NCI-H1105 treated with DMSO at 0.1 percent for 48 hours (cell line): ENCODE data around the gene MIB1.
A peak's percentile ranks its signal among the peaks of the same experiment; 100 is the strongest.

Experiments
- DNase-seq: peaks from one replicate; lab custom pipeline; 2025; lab: John Stamatoyannopoulos, UW

Gene MIB1

DNA sequence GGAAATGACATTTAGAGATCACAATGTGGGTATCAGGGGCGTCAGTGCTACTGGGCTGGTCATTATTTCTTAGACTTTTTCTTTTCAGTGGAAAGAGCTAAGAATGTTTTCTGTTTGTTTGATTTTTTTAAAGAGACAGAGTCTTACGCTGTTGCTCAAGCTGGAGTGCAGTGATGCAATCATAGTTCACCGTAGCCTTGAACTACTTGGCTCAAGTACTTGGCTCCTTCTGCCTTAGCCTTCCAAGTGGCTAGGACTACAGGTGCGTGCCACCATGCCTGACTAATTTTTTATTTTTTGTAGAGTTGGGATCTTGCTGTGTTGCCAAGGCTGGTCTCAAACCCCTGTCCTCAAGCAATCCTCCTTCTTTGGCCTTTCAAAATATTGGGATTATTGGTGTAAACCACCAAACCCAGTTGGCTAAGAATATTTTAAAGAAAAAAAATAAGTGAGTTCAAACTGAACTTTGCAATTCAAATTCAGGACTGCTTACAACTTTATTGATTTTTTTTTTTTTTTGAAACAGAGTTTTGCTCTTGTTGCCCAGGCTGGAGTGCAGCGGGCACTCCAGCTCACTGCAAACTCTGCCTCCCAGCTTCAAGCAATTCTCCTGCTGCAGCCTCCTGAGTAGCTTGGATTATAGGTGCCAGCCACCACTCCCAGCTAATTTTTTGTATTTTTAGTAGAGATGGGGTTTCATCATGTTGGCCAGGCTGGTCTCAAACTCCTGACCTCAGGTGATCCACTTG, 154.2 kb downstream of the MIB1 start:
- DNase-seq = no peak

DNA sequence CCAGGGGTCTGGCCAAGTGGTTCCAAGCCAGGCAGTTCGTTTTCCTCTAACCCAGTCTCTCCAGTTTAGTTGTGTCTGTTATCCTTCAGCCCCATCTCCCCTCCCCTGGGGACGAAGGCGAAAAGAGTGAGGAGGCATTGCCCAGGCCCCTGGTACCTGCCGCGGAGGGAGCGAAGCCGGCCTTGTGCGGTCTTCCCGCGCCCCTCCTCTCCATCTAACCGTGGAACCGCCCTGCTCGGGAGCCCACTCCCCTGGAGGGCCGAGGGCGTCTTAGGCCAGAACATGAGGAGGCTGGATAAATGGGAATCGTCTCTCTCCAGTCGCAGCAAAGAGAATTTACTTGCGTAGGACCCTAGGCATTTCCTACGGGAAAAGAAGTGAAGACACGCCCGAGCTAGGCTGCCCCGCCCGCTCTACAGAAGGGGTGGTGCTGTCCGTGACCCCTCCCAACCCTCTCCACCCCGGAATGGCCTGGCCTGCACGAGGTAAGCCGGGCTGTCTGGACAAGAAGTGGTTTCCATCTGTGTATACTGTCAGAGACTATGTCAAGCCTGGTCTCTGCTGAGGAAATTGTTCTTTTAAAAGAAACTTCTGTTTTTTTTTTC, 156.2 kb downstream of the MIB1 start:
- no peak for DNase-seq

DNA sequence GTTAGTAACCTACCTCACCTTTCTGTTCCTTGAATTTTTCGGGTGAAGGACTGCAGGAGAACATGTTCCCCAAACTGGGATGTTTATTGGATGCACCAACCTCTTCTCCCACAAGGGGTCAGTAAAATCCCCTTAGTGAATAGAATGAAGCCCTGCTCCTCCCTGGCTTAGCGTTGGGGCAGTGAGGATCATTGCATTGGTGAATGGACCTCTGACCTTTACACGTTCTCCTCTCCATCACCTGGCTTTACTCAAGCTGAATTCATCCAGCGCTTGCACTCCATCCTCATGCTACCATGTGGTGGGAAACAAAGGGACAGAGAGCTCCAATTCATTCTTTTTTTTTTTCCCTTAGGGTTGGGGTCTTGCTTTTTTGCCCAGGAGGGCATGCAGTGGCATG, 157.2 kb downstream of the MIB1 start:
- DNase-seq = peak; percentile 35

DNA sequence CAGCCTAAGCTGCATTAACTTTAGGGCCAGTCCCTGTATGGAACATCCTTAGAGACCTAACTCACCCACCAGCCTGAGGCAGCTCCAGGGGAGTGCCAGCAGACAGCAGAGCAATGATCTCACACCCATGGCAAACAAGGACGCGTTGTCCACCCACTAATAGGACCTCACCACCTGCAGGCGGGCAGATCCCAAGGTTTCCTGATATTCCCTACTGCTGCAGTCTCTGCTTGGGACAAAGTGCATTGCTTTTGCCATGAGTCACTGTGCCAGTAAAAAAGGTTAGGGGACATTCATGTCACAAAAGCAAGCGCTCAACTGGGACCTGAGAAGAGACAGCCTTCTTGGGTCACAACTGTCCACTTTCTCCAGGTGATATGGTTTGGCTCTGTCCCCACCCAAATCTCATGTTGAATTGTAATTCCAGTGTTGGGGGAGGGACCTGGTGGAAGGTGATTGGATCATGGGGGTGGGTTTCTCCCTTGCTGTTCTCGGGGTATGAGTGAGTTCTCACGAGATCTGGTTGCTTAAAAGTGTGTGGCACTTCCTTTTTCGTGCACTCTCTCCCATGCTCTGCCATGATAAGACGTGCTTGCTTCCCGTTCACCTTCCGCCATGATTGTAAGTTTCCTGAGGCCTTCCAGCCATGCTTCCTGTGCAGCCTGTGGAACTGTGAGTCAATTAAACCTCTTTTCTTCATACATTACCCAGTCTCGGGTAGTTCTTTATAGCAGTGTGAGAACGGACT, 160.2 kb downstream of the MIB1 start:
- DNase-seq = no peak

DNA sequence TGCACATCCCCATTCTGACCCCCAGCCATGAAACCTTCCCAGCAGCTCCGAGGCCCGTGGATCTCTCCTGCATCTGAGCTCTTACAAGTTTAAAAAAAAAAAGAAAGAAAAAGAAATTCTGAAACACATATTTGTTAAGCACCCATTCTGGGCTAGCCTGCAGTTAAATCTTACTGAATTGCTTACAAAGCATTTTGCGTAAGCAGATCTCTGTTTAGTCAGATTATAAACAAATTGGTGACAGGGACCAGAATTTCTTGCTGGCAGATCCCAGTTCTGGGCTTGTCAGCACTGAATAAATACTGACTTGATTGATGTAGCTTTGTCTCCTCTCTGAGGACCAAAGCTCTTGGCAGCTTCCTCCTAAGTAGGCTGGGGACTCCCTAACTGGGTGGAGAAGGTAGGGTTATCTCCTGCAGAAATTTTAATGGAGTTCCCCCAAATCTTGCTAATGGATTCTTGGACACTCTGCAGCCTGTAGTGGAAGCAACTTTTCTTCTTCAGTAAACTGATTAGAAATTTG, 160.9 kb downstream of the MIB1 start:
- DNase-seq = no peak

DNA sequence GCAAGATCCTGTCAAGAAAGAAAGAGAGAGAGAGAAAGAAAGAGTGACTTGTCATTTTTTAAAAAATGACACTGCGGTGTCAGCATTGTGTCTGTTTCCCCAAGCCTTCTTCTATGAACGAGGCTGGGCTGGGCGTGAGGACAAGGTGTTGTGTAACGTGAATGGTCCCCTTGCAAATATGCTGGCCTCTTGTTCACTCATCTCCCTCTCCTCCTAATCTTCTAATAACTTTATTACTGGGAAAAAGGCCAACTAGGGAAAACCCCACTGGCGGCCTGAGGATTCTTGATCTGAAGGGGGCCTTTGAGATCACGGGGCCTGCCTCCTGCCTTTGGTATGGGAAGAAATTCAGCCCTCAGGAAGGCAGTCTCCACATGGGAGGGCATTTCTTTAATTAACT, 163.1 kb downstream of the MIB1 start:
- DNase-seq = no peak

DNA sequence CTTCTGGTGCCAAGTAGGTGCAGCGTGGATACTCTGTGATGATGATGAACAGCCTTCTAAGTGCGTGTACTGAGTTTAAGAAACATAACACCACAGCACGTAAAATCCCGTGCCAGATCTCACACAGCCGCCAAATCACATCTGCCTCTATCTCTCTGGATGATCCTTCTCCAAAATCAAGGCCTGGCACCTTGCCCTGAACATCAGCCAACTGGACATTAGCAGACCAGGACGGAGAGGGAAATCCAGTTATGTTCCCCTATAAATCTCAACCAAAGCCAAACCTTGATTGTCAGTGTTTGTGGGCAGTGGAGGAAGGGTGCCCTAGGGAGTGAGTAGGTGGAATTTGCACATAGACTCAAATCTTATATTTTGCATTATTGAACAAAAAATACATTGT, 164.3 kb downstream of the MIB1 start:
- DNase-seq = no peak

DNA sequence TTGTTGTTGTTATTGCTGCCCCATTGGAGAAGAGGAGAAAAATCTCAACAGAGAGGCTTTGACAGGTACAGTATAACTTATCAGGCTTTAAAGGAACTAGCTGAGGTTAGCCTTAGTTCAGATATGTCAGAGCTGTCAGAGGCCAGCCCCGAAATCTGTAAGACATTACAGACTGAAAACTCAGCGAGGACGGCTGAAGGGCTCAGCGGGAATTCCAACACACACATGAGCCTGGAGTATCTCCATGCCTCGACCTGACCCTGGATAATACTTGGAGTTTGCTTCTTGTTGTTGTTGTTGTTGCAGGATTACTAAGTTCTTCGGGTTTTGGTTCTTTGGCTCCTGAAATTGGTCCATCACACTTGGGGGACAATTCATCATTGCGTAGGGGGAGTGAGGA, 166.9 kb downstream of the MIB1 start:
- no peak for DNase-seq

DNA sequence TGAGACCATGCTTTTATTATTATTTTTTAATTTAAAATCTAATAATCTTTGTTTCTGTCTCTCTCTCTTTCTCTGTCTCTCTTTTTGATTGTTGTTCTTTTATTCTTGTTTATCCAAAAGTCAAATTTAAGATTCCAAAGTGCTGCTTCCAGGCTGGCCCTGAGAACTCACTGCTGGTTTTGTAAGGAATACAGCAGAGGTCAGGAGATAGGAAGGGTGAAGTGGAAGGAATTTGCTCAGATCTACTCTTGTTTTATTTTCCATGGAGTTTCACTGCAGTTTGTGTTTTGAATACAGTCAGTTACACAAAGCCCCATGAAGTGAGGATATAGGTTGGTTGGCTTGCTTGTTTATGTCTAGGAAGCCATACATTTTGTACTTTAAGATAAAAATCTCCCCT, 168.1 kb downstream of the MIB1 start:
- DNase-seq = no peak

DNA sequence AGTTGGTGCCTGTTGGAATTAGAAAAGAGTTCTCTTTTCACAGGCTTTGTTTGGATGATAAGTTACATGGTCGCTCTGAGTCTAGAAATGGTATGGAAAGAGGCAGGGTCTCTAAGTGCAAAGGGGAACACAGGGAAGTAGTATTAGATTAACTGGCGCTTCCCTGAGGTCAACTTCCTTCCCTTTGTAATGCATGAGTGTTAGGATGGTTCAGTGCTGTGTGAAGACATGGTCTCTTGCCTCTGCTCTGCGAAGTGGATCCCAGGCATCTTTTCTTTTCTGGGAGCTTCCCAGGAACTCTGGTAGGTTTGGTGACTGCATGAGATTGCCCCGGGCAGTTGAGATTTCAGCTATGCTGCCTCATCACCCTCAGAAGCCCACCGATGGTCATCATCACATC, 170.3 kb downstream of the MIB1 start:
- no peak for DNase-seq

DNA sequence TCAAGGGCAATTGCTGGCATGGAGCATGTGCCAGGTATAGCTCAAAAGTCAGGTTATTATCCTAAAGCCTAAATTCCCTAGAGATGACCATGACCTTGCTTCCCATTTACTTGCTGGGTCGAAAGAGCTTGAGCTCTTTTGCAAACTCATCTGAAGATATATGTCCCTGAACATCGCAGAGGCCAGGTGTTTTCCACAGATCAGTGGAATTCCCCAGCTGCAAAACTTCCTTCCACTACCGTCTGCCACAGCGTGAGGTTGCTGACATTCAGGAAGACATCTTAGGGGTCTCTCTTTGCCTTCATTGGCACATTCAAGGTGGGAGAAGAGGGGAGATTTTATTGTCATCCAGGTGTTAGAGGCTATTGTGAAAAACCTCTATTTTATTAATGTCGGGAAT, 171.0 kb downstream of the MIB1 start:
- no peak for DNase-seq

DNA sequence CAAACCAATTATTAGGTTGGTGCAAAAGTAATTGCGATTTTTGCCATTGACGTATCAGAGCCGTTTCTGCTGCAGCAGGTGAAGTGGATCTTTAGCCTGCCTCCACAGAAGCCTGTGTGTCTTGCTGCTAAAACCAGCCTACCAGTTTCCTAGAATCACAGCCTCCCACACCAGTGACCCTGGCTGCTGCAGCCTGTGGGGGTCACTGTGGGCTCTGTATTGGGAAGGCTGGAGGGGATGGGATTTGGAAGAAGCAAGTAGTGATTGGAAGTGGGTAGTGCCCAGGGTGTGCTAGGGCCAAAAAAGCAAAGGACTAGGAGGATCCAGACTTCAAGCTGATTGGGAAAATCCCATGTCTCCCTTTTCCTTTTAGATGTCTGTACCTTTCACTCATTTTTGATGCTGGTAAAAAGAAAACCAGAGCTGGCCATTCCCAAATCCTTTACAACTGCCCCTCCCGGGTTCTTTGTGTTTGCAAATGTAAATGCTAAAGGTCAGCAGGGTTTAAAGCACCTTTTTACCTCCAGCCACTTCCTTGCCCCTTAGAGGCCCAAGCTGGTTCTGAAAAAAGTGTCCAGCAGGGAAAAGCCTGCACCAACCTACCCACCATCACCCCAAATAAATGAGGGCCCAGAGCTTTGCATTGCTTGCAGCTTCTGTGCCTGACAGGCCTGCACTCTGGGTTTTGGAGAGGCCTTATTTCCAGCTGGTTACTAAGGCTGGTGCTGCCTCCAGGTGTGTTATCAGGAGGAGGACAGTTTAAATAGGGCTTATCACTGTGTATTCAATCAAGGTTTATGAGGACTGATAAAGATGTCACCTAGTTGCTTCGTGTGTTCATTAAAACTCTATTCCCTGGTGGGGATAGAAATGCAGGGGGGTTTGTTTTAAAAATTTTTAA, 172.0 kb downstream of the MIB1 start:
- DNase-seq = no peak

DNA sequence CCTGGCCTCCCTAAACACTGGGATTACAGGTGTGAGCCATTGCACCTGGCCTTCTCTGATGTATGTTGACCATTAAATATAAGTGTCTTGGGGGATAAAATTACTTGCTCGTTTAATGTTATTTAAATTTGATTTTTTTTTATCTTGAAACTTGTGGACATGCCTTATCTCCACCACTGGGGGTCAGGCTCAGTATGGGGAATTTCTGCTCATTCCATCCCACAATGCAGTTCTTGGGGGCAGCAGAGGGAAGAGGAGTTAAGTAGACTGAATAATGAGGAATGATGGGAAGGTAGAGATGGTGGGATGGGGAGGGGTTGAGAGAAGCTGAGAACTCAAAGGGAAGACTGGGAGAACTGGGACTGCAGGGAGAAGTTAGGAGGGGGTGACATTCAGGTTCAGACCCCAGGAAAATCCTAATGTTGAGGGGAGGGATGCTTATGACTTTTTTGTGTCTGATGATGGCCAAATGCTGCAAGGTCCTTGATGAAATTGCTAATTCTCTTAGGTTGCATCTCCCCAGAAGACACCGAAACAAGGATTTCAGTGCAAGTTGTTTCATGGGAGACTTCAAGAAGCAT, 174.2 kb downstream of the MIB1 start:
- peak; percentile 33 for DNase-seq

DNA sequence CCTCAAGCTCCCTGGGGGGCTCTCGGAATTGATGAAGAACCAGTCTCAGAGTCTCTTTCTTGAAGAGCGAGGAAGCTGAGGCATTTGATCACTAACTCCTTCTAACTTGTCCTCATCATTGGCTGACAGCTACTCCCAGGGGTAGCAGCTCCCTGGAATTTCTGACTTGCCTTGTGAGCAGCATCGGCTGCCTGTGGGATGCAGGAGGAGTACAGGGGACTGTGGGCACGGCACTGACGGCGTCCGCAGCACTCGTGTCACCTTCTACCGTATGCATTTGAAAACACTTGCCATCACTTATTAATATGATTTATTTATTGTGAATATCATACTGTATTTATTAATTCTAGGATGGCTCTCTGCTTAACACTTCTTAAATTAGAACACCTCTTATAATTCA, 175.0 kb downstream of the MIB1 start:
- DNase-seq = no peak

DNA sequence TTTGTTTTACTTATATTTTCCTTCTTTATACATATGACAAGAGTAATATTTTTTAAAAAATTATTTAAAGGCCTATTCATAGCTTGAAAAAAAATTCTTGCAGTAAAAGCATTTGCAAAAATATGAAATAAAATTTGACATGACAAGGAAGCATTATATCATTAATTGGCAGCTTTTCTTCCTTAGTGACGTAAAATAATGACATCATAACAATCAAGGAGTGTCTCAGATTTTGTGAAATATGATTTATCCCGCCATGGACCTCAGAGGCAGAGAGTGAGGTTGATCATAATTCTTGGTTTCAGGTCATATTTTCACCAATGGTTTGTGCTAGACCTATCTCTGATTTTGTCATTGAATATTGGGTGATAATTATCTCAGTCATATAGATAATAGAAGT, 176.0 kb downstream of the MIB1 start:
- no peak for DNase-seq

DNA sequence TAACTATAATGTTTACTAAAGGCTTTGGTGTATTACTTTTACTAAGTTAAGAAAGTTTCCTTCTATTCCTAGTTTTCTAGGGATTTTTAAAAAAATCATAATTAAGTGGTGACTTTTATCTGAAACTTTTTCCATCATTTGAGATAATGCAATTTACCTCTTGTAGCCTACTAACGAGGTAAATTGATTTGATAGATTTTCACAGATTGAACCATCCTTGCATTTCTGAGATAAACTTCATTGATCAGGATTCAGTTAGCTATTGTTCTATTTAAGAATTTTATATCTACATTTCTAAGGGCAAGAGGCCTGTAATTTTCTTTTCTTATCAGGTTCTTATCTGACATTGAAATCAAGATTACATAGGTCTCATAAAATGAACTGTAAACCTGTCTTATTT, 178.1 kb downstream of the MIB1 start:
- DNase-seq = no peak
